ENCODE measurements around the gene TPRG1L.

GRCh38 chr1:3634059-3634800 lies 9.4 kb downstream of the TPRG1L start:
- TF ChIP-seq, protein P1, sequence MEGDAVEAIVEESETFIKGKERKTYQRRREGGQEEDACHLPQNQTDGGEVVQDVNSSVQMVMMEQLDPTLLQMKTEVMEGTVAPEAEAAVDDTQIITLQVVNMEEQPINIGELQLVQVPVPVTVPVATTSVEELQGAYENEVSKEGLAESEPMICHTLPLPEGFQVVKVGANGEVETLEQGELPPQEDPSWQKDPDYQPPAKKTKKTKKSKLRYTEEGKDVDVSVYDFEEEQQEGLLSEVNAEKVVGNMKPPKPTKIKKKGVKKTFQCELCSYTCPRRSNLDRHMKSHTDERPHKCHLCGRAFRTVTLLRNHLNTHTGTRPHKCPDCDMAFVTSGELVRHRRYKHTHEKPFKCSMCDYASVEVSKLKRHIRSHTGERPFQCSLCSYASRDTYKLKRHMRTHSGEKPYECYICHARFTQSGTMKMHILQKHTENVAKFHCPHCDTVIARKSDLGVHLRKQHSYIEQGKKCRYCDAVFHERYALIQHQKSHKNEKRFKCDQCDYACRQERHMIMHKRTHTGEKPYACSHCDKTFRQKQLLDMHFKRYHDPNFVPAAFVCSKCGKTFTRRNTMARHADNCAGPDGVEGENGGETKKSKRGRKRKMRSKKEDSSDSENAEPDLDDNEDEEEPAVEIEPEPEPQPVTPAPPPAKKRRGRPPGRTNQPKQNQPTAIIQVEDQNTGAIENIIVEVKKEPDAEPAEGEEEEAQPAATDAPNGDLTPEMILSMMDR (IDR thresholded peaks at IDR 0.05) = no peak
- TF ChIP-seq POLR2A (IDR thresholded peaks at IDR 0.05) = no peak

Data from esophagus squamous epithelium (tissue), 4 donors.